Measurements from ENCODE around the gene TUBGCP3. TPM values are rescaled to one million over a fixed set of nuclear protein-coding genes. Genes with fewer than 3 reads are reported as not detected.

Gene TUBGCP3
- total RNA-seq, 1 donor from 2014 or later: 16.0 TPM

DNA sequence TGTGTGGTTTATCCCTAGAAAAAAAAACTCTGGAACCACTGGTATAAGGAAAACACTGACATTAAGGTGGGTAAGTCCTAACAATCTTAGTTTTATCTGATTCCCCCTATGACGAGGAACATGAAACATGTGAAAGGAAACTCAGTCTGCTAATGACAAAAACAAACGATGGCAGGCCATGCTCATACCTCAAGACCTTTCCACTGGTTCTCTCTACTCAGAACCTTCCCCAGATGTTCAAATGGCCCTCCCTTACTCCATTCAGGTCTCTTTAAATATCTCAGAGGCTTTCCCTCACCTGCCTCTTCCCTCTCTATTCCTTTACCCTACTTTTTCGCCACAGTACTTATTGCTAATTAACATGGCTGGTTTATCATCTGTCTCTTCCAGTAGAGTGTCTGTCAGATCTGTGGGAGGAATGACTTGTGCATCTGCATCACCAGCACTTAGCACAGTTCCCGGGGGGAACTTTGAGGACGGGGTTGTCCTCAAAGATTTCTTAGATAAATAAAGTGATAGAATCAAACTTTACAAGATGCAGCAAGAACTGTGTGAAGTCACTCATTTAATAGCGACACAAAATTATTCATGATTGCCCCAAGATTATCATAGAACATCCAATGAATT is 1.5 kb downstream of the TUBGCP3 start:
- DNase-seq: no peak
- ATAC-seq: no peak
- intact Hi-C loops (cut with micrococcal nuclease): no loop called here

- peak; percentile 32 for DNase-seq
- intact Hi-C loops (cut with micrococcal nuclease): no loop called here
These were observed 4.2 kb downstream of the TUBGCP3 start for GRCh38 chr13:112583592-112584277.

GRCh38 chr13:112582263-112582662 is 5.7 kb downstream of the TUBGCP3 start:
- ATAC-seq (peak; percentile 7), DNase-seq (peak; percentile 35)
- intact Hi-C loops (cut with micrococcal nuclease): no loop called here

More at GRCh38 chr13:112583592-112584277, 4.2 kb downstream of the TUBGCP3 start:
- no peak for ATAC-seq

DNA sequence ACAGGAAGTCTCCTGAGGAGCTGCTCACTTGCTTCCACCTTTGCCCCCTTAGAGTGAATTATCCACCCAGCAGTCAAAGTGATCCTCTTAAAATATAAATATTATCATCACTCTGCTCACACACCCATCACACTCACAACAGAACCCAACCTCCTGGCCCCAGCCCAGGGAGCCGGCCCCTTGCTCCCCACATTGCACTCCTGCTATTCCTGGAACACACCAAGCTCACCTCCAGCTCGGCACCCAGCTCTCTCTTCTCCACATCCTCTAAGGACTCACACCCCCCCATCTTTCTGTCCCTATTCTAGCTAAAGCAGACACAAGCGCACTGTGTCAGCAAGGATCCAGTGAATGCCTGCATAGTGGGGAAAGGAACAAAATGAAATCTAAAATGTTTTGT is 7.0 kb downstream of the TUBGCP3 start:
- ATAC-seq: peak; percentile 42
- intact Hi-C loops (cut with micrococcal nuclease): no loop called here
- no peak for DNase-seq

GRCh38 chr13:112580211-112580610 is 7.7 kb downstream of the TUBGCP3 start:
- intact Hi-C loops (cut with micrococcal nuclease): no loop called here
- no peak for ATAC-seq
- DNase-seq: no peak

DNA sequence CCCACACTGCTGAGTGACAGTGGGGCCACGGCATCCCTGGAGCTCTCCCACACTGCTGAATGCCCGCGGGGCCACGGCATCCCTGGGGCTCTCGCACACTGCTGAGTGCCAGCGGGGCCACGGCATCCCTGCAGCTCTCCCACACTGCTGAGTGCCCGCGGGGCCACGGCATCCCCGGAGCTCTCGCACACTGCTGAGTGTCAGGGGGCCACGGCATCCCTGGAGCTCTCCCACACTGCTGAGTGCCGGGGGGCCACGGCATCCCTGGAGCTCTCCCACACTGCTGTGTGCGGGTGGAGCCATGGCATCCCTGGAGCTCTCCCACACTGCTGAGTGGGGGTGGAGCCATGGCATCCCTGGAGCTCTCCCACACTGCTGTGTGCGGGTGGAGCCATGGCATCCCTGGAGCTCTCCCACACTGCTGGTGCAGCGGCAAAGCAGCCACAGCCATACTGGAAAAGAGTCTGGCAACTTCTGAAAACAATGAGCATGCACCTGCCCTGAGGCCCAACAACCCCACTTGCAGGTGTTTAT is 8.6 kb downstream of the TUBGCP3 start:
- ATAC-seq: no peak
- intact Hi-C loops (cut with micrococcal nuclease): no loop called here
- no peak for DNase-seq

- no peak for DNase-seq
- ATAC-seq: no peak
- intact Hi-C loops (cut with micrococcal nuclease): no loop called here
These were observed 11.2 kb downstream of the TUBGCP3 start for GRCh38 chr13:112576768-112577167.

GRCh38 chr13:112576191-112576590 is 11.8 kb downstream of the TUBGCP3 start:
- intact Hi-C loops (cut with micrococcal nuclease): no loop called here
- DNase-seq: no peak
- no peak for ATAC-seq

DNA sequence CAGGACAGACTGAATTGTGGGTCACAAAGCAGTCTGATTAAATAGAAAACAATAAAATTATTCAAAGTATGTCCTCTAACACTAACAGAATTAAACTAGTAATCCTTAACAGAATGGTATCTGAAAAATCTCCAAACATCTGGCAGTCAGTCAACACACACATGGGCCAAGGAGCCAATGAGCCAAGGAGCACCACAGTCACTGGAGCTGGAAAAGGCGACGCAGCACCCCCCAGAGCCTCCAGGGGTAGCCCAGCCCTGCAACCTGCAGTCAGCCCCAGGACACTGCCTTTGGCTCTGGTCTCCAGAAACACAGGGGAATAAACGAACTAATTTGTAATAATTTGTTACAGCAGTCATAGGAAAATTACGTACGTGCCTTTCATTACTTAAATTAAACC is 12.3 kb downstream of the TUBGCP3 start:
- no peak for DNase-seq
- intact Hi-C loops (cut with micrococcal nuclease): no loop called here
- ATAC-seq: peak; percentile 32

DNA sequence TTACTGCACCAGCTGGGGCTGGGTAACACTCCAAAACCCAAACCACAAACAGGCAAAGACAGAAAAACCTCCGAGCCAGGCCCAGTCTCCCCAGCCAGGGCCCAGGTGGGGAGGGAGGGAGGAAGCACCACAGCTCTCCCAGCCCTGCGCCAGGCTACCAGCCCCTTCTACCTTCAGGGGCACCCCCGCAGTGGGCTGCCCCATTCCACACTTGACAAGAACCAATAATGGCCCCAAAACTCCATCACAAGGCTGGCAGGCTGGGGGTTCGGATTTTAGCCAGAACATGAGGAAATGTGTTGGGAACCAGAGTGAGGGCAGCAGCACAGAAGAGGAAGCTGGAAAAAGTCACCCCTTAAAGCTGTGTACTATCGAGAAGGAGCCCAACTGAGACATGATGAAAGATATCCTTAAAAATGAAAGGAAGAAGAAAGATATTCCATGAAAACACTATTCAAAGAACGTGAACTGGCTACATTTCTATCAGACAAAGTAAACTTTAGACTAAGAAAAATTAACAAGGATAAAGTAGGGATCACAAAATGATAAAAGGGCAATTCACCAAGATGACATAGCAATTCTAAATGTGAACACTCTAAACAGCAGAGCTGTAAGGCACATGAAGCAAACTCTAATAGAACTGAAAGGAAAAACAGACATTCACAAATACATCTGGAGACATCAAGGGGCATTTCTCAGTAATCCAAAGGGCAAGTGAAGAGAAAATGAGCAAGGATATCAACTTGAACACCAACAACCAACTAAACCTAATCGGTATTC is 12.9 kb downstream of the TUBGCP3 start:
- DNase-seq (no peak), ATAC-seq (no peak)

GRCh38 chr13:112574416-112574815 is 13.5 kb downstream of the TUBGCP3 start:
- intact Hi-C loops (cut with micrococcal nuclease): no loop called here
- no peak for ATAC-seq
- DNase-seq: no peak

More for the DNA sequence above, 12.9 kb downstream of the TUBGCP3 start:
- intact Hi-C loops (cut with micrococcal nuclease): no loop called here

DNA sequence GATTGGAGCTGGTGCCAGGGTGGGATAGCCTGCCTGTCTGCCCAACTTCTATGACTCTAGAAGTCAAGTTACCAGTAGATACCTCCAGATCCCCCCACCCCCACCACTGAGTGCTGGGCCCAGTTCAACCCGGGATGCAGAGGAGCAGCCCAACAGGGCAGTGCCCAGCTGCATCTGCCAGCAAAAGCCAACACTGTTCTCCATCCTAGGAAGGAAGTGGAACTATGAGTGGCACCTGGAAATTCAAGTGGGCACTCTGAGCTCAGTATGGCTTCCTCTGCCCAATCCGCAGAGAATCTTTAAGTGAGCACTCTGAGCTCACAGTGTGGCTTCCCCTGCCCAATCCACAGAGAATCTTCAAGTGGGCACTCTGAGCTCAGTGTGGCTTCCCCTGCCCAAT is 14.2 kb downstream of the TUBGCP3 start:
- intact Hi-C loops (cut with micrococcal nuclease): no loop called here
- ATAC-seq (no peak), DNase-seq (no peak)

DNA sequence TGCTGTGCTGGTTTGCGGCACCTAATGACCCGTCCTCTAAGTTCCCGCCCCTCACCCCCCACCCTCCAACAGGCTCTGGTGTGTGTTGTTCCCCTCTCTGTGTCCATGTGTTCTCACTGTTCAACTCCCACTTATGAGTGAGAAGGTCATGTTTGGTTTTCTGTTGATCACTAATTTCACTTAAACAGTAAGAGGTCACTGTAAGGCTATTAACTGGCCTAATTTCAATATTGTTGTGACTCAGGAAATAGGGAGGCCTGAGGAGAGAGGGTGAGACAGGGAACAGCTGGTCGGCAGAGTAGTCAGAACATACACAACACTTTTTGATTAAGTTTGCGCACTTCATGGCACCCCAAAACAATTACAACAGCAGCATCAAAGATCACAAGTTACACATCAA is 15.6 kb downstream of the TUBGCP3 start:
- DNase-seq (no peak), ATAC-seq (no peak)
- intact Hi-C loops (cut with micrococcal nuclease): no loop called here

DNA sequence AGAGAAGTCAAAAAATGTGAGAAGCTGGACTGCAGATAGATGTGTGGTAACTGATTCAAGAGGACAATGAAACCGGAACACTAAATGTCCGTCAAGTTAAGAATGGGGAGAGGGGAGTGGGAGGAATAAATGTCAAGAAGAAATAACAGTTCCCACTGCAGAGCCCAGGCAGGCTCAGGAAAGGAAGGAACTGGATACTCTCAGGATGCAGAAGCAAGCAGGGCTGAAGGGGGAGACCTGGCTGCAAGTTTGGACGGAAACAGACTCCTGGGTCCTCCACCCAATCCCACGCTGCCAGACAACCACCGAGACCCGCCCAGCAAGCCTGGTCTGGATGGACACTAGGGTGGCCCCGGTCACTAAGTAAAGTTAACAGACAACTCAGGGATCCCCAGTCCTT is 18.1 kb downstream of the TUBGCP3 start:
- DNase-seq (no peak), ATAC-seq (peak; percentile 12)
- intact Hi-C loops (cut with micrococcal nuclease): no loop called here

GRCh38 chr13:112567161-112567862 is 20.6 kb downstream of the TUBGCP3 start:
- ATAC-seq (no peak), DNase-seq (no peak)
- intact Hi-C loops (cut with micrococcal nuclease): no loop called here

GRCh38 chr13:112562786-112563383 is 25.1 kb downstream of the TUBGCP3 start:
- intact Hi-C loops (cut with micrococcal nuclease): no loop called here
- no peak for DNase-seq
- no peak for ATAC-seq

DNA sequence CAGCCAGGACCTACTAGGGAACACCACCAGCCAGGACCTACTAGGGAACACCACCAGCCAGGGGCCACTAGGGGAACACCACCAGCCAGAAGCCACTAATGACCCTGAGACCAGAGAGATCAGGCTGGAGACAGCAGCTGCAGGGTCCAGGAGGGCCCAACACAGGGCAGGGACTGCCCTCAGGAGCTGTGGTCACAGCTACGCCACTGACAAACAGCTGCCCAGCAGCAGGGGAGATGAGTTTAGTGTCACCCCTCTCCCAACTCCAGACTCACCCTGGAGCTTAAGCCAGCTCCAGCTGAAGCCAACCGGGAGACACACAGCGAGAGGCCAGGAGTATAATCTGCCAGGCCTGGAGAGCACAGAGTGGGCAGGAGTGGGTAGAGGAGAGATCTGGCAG is 25.7 kb downstream of the TUBGCP3 start:
- DNase-seq (no peak), ATAC-seq (no peak)
- intact Hi-C loops (cut with micrococcal nuclease): no loop called here

- intact Hi-C loops (cut with micrococcal nuclease): no loop called here
- peak; percentile 48 for ATAC-seq
These were observed 26.5 kb downstream of the TUBGCP3 start for GRCh38 chr13:112561478-112561877.

More at GRCh38 chr13:112561478-112561877, 26.5 kb downstream of the TUBGCP3 start:
- DNase-seq: no peak

Measured in left ventricle myocardium superior (tissue), 1 donor.